NCI-H2227 (cell line): Measurements from ENCODE around the gene STON1.
A peak's percentile ranks its signal among the peaks of the same experiment; 100 is the strongest.
"Not testable (repeated sequence)": the region's sequence is repeated elsewhere in the genome, so short reads cannot be mapped to it uniquely, and the experiment has no call there.

ENCODE experiments used
- DNase-seq: peaks from one replicate; lab custom pipeline; 2025; ENCODE audit not compliant: unreplicated experiment; lab: John Stamatoyannopoulos, UW

Gene STON1

GRCh38 chr2:48569433-48569832 is 39.5 kb downstream of the STON1 start:
- DNase-seq: no peak

GRCh38 chr2:48572816-48573215 is 42.9 kb downstream of the STON1 start:
- peak; percentile 70 for DNase-seq

GRCh38 chr2:48574353-48575287 is 44.7 kb downstream of the STON1 start:
- no peak for DNase-seq

GRCh38 chr2:48578313-48578712 is 48.4 kb downstream of the STON1 start:
- DNase-seq: no peak

- DNase-seq: no peak
Observed at GRCh38 chr2:48583961-48584360, 54.0 kb downstream of the STON1 start.

GRCh38 chr2:48584551-48584950 is 54.6 kb downstream of the STON1 start:
- no peak for DNase-seq

- DNase-seq: no peak
Observed at GRCh38 chr2:48586433-48586832, 56.5 kb downstream of the STON1 start.

- no peak for DNase-seq
Observed at GRCh38 chr2:48587560-48587959, 57.6 kb downstream of the STON1 start.

- DNase-seq: no peak
Observed at GRCh38 chr2:48587961-48588360, 58.0 kb downstream of the STON1 start.

GRCh38 chr2:48588745-48589144 is 58.8 kb downstream of the STON1 start:
- no peak for DNase-seq

- peak; percentile 61 for DNase-seq
Observed at GRCh38 chr2:48589170-48589767, 59.3 kb downstream of the STON1 start.

- no peak for DNase-seq
Observed at GRCh38 chr2:48590017-48590416, 60.1 kb downstream of the STON1 start.

- DNase-seq: no peak
Observed at GRCh38 chr2:48592067-48592466, 62.1 kb downstream of the STON1 start.

GRCh38 chr2:48596751-48597150 is 66.8 kb downstream of the STON1 start:
- not testable (repeated sequence) for DNase-seq

GRCh38 chr2:48597492-48597891 is 67.5 kb downstream of the STON1 start:
- DNase-seq: no peak

GRCh38 chr2:48600204-48600813 is 70.4 kb downstream of the STON1 start:
- peak; percentile 72 for DNase-seq

GRCh38 chr2:48600917-48601316 is 71.0 kb downstream of the STON1 start:
- no peak for DNase-seq

GRCh38 chr2:48601349-48601748 is 71.4 kb downstream of the STON1 start:
- peak; percentile 8 for DNase-seq

- no peak for DNase-seq
Observed at GRCh38 chr2:48605482-48606175, 75.7 kb downstream of the STON1 start.

GRCh38 chr2:48607307-48608014 is 77.5 kb downstream of the STON1 start:
- DNase-seq: no peak

GRCh38 chr2:48613211-48613610 is 83.3 kb downstream of the STON1 start:
- DNase-seq: no peak
